IPS-18c (cell line): ENCODE data around the gene PPP6R2.

Experiments
- H3K4me3 ChIP-seq: 2 replicates; pipeline ENCODE4 v1.7.0; 2013; ENCODE audit warnings: low read depth, mild to moderate bottlenecking, low read length, moderate library complexity; ENCODE audit not compliant: insufficient read depth
- H3K9me3 ChIP-seq: one replicate; pipeline ENCODE4 v1.6.1; 2013; ENCODE audit warnings: mild to moderate bottlenecking, low read length, moderate library complexity; ENCODE audit not compliant: control insufficient read depth, insufficient read depth

Gene PPP6R2

GRCh38 chr22:50444663-50445062 lies 101.5 kb downstream of the PPP6R2 start:
- peaks cover 2% of the 10 kb centered on the region for H3K9me3 ChIP-seq
- no peak overlapping the region for H3K4me3 ChIP-seq

GRCh38 chr22:50445071-50445879 lies 102.1 kb downstream of the PPP6R2 start:
- Histone ChIP-seq H3K4me3 (no peak overlapping the region), H3K9me3 (peaks cover 2% of the 10 kb centered on the region)

- H3K9me3 ChIP-seq: peaks cover 2% of the 10 kb centered on the region
- no peak overlapping the region for H3K4me3 ChIP-seq
Observed at GRCh38 chr22:50445880-50446707, 103.0 kb downstream of the PPP6R2 start.

- Histone ChIP-seq H3K4me3 (no peak overlapping the region), H3K9me3 (peaks cover 2% of the 10 kb centered on the region)
Observed at GRCh38 chr22:50446708-50447575, 103.8 kb downstream of the PPP6R2 start.

GRCh38 chr22:50447576-50448551 lies 104.7 kb downstream of the PPP6R2 start:
- Histone ChIP-seq H3K9me3 (peaks cover 2% of the 10 kb centered on the region), H3K4me3 (no peak overlapping the region)

- H3K4me3 ChIP-seq: no peak overlapping the region
- H3K9me3 ChIP-seq: no peaks in the 10 kb centered on the region
Observed at GRCh38 chr22:50452649-50453048, 109.5 kb downstream of the PPP6R2 start.

GRCh38 chr22:50454556-50455075 lies 111.5 kb downstream of the PPP6R2 start:
- Histone ChIP-seq H3K4me3 (no peak overlapping the region), H3K9me3 (no peaks in the 10 kb centered on the region)

GRCh38 chr22:50455201-50455600 lies 112.1 kb downstream of the PPP6R2 start:
- Histone ChIP-seq H3K9me3 (no peaks in the 10 kb centered on the region), H3K4me3 (no peak overlapping the region)

- Histone ChIP-seq H3K9me3 (no peaks in the 10 kb centered on the region), H3K4me3 (no peak overlapping the region)
Observed at GRCh38 chr22:50456026-50456425, 112.9 kb downstream of the PPP6R2 start.

GRCh38 chr22:50456466-50457234 lies 113.5 kb downstream of the PPP6R2 start:
- peaks cover 2% of the 10 kb centered on the region for H3K9me3 ChIP-seq
- H3K4me3 ChIP-seq: no peak overlapping the region

GRCh38 chr22:50459016-50459415 lies 115.9 kb downstream of the PPP6R2 start:
- no peak overlapping the region for H3K4me3 ChIP-seq
- peaks cover 2% of the 10 kb centered on the region for H3K9me3 ChIP-seq

- H3K4me3 ChIP-seq: no peak overlapping the region
- H3K9me3 ChIP-seq: peaks cover 2% of the 10 kb centered on the region
Observed at GRCh38 chr22:50459496-50460140, 116.5 kb downstream of the PPP6R2 start.

- peaks cover 2% of the 10 kb centered on the region for H3K9me3 ChIP-seq
- no peak overlapping the region for H3K4me3 ChIP-seq
Observed at GRCh38 chr22:50460938-50461337, 117.8 kb downstream of the PPP6R2 start.

- H3K4me3 ChIP-seq: no peak overlapping the region
- peaks cover 2% of the 10 kb centered on the region for H3K9me3 ChIP-seq
Observed at GRCh38 chr22:50461536-50461935, 118.4 kb downstream of the PPP6R2 start.

GRCh38 chr22:50461979-50462540 lies 118.9 kb downstream of the PPP6R2 start:
- H3K9me3 ChIP-seq: peaks cover 2% of the 10 kb centered on the region
- no peak overlapping the region for H3K4me3 ChIP-seq
